CD4-positive, alpha-beta T cell (primary cell): Measurements from ENCODE around the gene VEPH1. TPM values are rescaled to one million over a fixed set of nuclear protein-coding genes. Genes with fewer than 3 reads are reported as not detected.

Experiments used
- ATAC-seq: fragments of 200-7000 bp; cut with Tn5 transposase; one replicate; pipeline ENCODE4 v1.10.0; 2022; ENCODE audit warnings: mild to moderate bottlenecking; ENCODE audit not compliant: poor library complexity
- CTCF ChIA-PET: fragments of 350-600 bp; sonication (Branson Sonifier 250); formaldehyde crosslinking; loops from one replicate; lab custom pipeline; 2021; ENCODE audit warnings: antibody characterized with exemption, inconsistent platforms; lab: Charles Lee
- POLR2A ChIA-PET: fragments of 350-600 bp; sonication (Branson Sonifier 250); formaldehyde crosslinking; loops from one replicate; lab custom pipeline; 2021; ENCODE audit warnings: antibody characterized with exemption, inconsistent platforms; lab: Charles Lee
- DNase-seq, 14 experiments: peaks; one replicate each; pipeline ENCODE4 v3.0.0-alpha.2; 2013 to 2020; ENCODE audit warnings: mixed read lengths in 2 of 14
- H3K27ac ChIP-seq, 2 donors: one replicate each; pipeline versions ENCODE4 v1.5.1 to v1.7.0; 2013; ENCODE audit warnings: low read length in 2 of 2, low read depth in 1 of 2, mild to moderate bottlenecking in 1 of 2
- H3K27me3 ChIP-seq, 2 experiments: 1 replicate in 1 of 2; 2 replicates in 1 of 2; pipeline versions ENCODE4 v1.6.1 to v1.7.0; 2013; ENCODE audit warnings: low read length in 2 of 2, control low read depth in 1 of 2, mild to moderate bottlenecking in 1 of 2, moderate library complexity in 1 of 2; ENCODE audit not compliant: insufficient read depth in 2 of 2, control insufficient read depth in 1 of 2
- H3K36me3 ChIP-seq: one replicate; pipeline ENCODE4 v1.6.1; 2013; ENCODE audit warnings: low read length, control low read depth; ENCODE audit not compliant: insufficient read depth
- H3K4me1 ChIP-seq: one replicate; pipeline ENCODE4 v1.6.1; 2013; ENCODE audit warnings: low read length, control low read depth; ENCODE audit not compliant: insufficient read depth
- H3K4me3 ChIP-seq: one replicate; pipeline ENCODE4 v1.5.1; 2013; ENCODE audit warnings: mild to moderate bottlenecking, low read length, moderate library complexity
- H3K9me3 ChIP-seq, 2 experiments: 1 replicate in 1 of 2; 2 replicates in 1 of 2; pipeline versions ENCODE4 v1.6.1 to v1.7.0; 2013; ENCODE audit warnings: low read length in 2 of 2, mild to moderate bottlenecking in 2 of 2, control low read depth in 1 of 2, moderate library complexity in 1 of 2; ENCODE audit not compliant: control insufficient read depth in 1 of 2, insufficient read depth in 1 of 2
- H3K27ac Mint-ChIP-seq: one replicate; pipeline ENCODE4 v1.8.0; 2020; ENCODE audit warnings: mixed read lengths
- H3K27me3 Mint-ChIP-seq: one replicate; pipeline ENCODE4 v1.8.0; 2021; ENCODE audit warnings: mixed read lengths
- H3K36me3 Mint-ChIP-seq: one replicate; pipeline ENCODE4 v1.8.0; 2021; ENCODE audit warnings: low read depth, mixed read lengths
- H3K4me1 Mint-ChIP-seq: one replicate; pipeline ENCODE4 v1.8.0; 2021; ENCODE audit warnings: low read depth, mixed read lengths
- H3K4me3 Mint-ChIP-seq: one replicate; pipeline ENCODE4 v1.8.0; 2020; ENCODE audit warnings: mild to moderate bottlenecking, mixed read lengths
- H3K9me3 Mint-ChIP-seq: one replicate; pipeline ENCODE4 v1.8.0; 2020; ENCODE audit warnings: mixed read lengths
- CTCF ChIP-seq: fragments of 200-600 bp; IDR thresholded peaks from one replicate; pipeline ENCODE4 v1.8.0; 2022; ENCODE audit warnings: antibody characterized with exemption, mild to moderate bottlenecking
- intact Hi-C, 2 experiments: fragments of 100-400 bp; cut with DNase I in 1 of 2; cut with micrococcal nuclease in 1 of 2; formaldehyde crosslinking; loops; one replicate each; pipeline versions ENCODE4 v1.15.1 to v1.9.0; 2023 to 2025; cut with DNase I, micrococcal nuclease
- total RNA-seq, 174 experiments: library from RNA in 2 of 174; stranded (reverse) in 2 of 174; gene quantifications; one replicate each; pipeline ENCODE4 v1.2.3 and lab custom pipeline; 2021 to 2026

The VEPH1 gene
- total RNA-seq, 2 experiments from 2014 or later = not detected

DNA sequence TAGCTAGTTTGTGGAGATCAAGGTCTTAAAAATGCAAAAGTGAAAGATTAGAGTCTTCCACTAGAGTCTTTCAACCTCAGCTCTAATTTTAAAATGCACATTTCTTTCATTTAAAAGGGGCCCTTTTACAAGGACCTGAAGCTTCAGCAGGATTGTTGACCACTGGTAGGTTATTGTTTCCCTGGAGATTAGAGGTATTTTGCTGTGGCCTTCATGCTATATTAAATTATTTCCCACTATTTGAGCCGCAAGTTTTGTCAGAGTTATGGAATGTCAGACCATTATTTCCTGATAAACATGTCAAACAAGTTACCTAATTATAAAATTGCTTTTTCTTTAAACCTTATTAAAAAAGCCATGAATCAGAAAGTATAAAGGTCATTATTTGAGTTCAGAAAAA lies 240.2 kb downstream of the VEPH1 start:
- no peaks in the 10 kb centered on the region for H3K27me3 ChIP-seq
- ATAC-seq = no peak
- intact Hi-C loops = no loop called here
- no peak overlapping the region for H3K4me3 ChIP-seq
- no peaks in the 10 kb centered on the region for H3K36me3 ChIP-seq
- Mint-ChIP-seq H3K27ac (no peak overlapping the region), H3K9me3 (no peaks in the 10 kb centered on the region), H3K36me3 (no peaks in the 10 kb centered on the region), H3K4me1 (no peaks in the 10 kb centered on the region), H3K27me3 (no peaks in the 10 kb centered on the region), H3K4me3 (no peak overlapping the region)
- H3K9me3 ChIP-seq = peaks cover 0 to 5% of the 10 kb centered on the region in 2 experiments
- DNase-seq = no peak
- no peak overlapping the region for H3K27ac ChIP-seq
- ChIA-PET CTCF (no interaction called here), POLR2A (no interaction called here)
- TF ChIP-seq CTCF = no peak
- H3K4me1 ChIP-seq = no peaks in the 10 kb centered on the region

DNA sequence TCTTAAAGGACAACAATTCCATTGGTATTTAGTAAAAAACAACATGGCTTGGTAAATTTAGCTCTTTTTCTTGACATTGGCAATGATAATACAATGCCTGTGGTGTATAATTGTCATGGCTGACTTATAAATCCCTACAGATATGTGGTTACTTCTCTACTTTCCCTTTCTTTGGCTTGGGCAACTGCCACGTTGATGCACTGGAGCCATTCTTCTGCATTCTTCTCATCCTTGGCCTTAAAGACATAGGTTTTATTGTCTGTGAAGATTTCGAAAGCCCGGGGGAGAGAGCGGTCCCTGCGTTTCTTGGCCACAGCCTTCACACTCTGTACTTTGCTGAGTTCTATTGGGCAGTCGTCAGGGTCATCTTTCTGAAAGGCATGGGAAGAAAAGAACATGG lies 242.2 kb downstream of the VEPH1 start:
- Mint-ChIP-seq H3K27ac (no peak overlapping the region), H3K4me3 (no peak overlapping the region), H3K9me3 (no peaks in the 10 kb centered on the region), H3K27me3 (no peaks in the 10 kb centered on the region), H3K36me3 (no peaks in the 10 kb centered on the region), H3K4me1 (no peaks in the 10 kb centered on the region)
- no peak for DNase-seq
- no peak overlapping the region for H3K27ac ChIP-seq
- ATAC-seq = no peak
- no peaks in the 10 kb centered on the region for H3K36me3 ChIP-seq
- no peaks in the 10 kb centered on the region for H3K9me3 ChIP-seq
- intact Hi-C loops = no loop called here
- no peak overlapping the region for H3K4me3 ChIP-seq
- ChIA-PET POLR2A (no interaction called here), CTCF (no interaction called here)
- no peaks in the 10 kb centered on the region for H3K4me1 ChIP-seq
- no peaks in the 10 kb centered on the region for H3K27me3 ChIP-seq
- TF ChIP-seq CTCF = no peak

GRCh38 chr3:157259825-157260224 lies 243.4 kb downstream of the VEPH1 start:
- no peak overlapping the region for H3K27ac Mint-ChIP-seq
- TF ChIP-seq CTCF = no peak
- CTCF ChIA-PET = no interaction called here
- intact Hi-C loops = no loop called here
- POLR2A ChIA-PET = no interaction called here
- H3K36me3 Mint-ChIP-seq = no peaks in the 10 kb centered on the region
- no peaks in the 10 kb centered on the region for H3K36me3 ChIP-seq
- no peaks in the 10 kb centered on the region for H3K9me3 ChIP-seq
- H3K27me3 Mint-ChIP-seq = no peaks in the 10 kb centered on the region
- H3K4me3 Mint-ChIP-seq = no peak overlapping the region
- no peaks in the 10 kb centered on the region for H3K4me1 ChIP-seq
- no peaks in the 10 kb centered on the region for H3K9me3 Mint-ChIP-seq
- H3K27me3 ChIP-seq = no peaks in the 10 kb centered on the region
- ATAC-seq (no peak), DNase-seq (no peak)
- no peak overlapping the region for H3K27ac ChIP-seq
- no peaks in the 10 kb centered on the region for H3K4me1 Mint-ChIP-seq
- H3K4me3 ChIP-seq = no peak overlapping the region
